Stimulated activated CD8-positive, alpha-beta memory T cell treated with anti-CD3 and anti-CD28 coated beads, Interleukin-7, amount 100 ng/mL, for 24 hours (primary cell): ENCODE results near the gene DGKI.

Experiments
- DNase-seq: peaks from one replicate; pipeline ENCODE4 v3.0.0-alpha.2; 2020; ENCODE audit warnings: low read depth

The DGKI gene

DNA sequence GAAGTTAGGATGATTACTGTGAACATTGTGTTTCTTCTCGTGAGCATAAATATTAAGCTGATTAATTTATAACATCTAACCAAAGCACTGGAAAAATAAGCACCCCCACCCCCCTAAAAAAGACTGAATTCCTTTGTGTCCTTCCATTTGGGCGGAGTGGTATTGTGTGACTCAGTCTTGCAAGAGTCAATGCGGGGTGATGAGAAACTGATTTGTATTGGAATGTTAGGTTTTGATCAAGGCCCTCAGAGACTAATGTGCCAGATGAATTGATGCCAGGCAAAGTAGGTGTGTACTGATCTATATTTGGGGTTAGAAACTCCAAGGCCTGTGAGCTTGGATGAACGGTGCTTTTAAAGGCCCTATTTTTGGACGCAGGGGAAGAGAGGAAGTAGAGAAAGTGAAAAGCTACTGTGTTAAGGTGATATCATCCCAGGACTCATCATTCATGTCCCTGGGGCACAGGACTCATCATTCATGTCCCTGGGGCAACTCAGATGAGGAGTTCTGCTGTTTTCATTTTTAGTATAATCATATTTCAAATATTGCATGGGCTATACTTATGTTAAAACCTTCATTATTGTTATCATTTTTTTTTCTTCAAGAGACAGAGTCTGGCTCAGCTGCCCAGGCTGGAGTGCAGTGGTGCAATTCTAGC, 442.0 kb downstream of the DGKI start:
- DNase-seq: no peak

DNA sequence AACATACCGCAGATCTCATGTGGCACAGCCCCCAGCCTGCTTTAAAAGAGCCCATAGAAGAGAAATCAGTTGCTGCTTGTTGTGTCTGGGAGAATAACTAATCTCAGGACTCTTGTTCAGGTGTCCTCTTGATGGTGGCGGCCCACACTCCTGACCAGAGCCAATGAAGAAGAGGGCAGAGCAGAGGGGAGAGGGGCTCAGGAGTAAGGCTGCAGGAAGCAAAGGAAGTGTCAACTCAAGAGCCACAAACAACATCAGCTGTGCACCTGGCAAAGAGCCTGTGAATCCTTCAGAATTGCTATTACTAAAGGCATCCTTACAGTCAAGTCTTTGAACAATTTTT, 443.4 kb downstream of the DGKI start:
- DNase-seq: no peak

DNA sequence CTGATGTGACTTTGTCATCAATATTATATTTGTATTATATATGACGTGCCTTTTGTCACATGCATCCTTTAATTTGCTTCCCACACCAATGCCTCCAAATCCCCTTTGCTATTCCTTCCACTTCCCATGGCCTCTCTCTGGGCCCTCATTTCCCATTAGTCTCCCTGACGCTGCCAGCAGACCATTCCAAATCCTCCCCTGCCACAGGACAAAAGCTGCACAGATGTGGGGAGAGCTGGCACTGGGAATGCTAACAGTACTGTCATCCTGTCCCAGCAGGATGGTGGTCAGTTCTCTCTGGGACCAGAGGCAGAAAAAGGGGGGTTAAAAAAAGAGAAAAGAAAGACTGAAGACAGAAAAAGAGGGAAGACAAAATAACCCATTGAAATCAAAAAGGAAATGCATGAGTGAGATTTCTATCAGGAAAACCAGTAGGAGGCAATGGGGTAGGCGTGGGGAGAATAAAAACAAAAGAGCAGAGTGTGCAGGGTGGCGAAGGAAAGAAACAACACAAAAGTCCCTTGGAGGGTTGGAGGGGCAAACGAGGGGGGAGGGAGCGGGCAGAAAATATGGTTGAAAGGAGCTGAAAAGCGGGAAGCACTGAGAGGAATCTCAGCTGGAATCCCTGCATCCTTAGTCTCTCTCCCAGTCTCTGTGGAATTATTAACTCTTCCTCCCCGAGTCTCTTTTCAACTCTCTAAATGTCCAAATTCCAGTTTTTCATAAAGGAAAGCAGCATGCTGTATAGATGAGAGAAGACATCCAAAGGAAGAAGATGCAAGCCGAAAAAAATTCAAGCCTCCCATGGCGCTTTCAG, 444.0 kb downstream of the DGKI start:
- no peak for DNase-seq

DNA sequence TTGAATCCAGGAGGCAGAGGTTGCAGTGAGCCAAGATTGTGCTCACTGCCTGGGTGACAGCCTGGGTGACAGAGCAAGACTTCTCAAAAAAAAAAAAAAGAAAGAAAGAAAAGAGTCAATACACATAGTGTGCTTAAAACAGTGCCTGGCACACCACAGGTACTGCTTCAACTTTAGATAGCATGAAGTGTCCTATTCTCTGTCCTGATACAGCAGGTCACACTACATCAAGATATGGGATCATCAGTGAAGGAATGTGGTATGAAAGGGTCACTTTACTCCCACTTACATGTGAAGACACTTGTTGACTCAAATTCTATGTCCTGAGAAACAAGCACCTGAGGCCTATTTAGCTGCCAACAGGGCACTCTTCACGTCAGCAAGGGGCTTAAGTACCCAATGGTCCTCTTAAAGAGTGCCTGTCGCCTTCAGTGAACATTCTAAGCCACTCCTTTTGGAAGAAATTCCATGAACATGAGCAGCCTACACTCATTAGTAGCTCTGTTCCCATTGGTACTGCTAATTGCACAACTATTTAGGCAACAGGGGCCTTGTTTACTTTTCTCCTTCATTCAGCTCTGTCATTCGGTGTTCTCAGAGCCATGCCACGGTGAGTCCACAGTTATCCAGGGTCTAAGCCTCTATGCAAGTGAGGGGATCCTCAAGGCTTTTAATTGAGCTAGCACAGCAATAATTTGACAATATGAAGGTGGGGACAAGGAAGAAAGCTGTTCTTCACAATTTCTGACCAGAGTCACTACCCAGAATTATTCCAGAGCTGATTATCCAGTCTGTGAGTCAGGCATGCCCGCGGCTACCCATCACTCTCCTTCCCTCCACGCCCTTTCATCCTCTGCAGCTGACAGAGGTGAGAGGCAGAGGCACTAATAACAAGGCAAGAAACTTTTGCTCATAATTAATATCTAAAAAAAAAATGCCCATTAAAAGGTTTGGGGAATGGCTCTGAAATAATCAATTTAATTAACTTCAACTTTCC, 446.6 kb downstream of the DGKI start:
- no peak for DNase-seq

DNA sequence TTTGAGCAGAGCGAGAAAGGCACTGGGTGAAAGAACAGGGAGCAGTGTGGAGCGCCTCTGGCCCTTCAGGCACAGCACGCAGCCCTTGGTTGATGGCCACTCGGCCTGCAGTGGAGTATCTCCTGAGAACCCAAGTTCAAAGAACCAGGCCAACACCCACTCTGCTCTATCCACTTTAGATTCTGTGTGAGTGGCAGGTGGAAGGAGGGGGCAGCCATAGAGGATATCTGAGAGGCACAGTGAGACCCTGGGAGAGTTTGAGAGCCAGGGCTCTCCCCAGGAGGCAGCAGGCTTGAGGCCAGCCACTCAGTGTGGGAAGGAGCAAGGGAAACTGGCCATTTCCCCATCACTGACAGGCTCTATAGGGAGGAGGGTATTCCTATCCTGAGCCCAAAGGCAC, 450.7 kb downstream of the DGKI start:
- DNase-seq: no peak

DNA sequence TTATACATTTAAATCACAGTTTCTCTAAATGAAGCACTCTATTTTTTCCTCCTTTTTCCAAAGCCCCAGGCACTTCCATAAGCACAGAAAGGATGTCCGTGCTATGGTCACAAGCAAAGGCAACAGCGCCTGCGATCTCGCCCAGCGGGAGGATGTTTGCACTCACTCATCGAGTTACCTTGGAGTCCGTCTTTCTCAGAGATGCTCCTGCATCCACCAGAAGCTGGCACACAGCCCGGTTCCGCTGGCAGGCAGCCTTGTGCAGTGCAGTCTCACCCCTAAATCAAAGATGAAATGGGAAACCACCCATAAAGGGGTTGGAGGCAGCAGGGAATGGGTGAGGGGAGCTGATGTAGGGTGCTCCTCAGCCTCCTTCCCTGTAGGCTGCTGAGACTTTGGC, 451.4 kb downstream of the DGKI start:
- no peak for DNase-seq

DNA sequence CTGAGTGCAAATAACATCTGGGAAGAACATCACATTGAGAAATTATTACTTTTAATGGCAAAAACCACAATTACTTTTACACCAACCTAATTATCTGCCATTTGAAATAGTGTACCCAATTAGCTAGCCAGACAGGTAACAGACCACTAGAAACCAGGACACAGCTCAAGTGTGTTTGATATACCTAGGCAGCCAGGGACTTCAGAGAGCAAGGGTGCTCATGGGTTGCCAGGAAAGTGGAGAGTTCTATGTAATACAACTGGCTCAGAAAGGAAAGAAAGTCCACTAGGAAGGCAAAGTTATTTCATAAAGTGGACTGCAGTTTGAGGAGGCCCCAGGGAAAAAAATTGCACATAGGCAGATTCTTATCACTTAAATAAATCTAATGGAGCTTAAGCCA, 453.2 kb downstream of the DGKI start:
- DNase-seq: no peak

DNA sequence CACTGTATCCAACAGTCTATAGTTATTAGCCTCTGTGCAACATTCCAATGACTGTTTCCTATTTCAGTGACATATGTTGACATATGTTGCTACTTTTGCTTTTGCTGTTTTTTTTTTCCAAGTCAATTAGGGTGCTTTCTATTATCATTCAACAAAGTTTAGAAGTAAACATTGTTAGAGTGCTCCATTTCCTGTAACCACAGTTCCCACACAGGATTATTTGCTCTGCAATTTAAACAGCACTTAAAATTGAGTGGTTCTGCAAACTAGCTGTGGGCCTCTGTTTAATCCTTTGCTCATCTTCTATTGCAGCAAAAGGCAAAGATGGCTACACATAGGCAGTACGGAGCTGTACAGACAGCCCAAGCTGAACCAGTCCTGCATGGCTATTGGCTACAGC, 456.7 kb downstream of the DGKI start:
- no peak for DNase-seq

DNA sequence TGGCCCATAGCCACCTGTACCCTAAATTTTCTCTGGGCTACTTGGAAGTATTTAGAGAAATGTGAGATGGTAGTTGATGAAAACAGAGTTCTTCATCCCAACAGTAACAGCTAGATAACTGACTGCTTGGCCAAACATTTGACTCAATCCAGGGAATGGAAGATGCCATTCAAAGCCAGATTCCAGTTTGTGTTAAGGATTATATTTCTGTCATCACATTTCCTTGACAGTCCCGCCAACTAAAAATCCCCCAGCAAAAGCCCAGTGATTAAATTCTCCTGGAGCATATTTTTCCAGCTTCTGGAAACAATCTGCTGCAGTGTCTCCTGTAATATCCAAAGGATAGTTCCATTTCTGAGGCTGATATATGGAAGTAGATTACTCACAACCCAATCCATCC, 457.9 kb downstream of the DGKI start:
- DNase-seq: no peak

DNA sequence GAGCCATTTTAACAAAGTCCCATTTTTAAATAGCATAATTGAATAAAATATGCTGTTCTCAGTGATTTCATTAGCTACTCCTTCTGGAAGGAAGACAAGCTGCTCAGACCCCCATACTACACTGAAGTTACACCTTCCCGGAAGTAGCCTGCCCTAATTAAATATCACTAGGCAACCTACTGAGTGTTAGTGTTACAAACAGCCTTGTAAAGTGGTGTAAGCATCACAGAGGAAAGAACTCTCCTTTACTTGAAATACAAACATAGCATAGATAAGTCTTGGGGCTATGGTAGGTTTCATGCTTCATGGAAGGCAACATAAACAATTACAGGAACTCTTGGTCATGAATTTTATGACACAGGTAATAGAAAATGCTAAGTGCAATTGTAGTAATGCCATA, 459.8 kb downstream of the DGKI start:
- no peak for DNase-seq

DNA sequence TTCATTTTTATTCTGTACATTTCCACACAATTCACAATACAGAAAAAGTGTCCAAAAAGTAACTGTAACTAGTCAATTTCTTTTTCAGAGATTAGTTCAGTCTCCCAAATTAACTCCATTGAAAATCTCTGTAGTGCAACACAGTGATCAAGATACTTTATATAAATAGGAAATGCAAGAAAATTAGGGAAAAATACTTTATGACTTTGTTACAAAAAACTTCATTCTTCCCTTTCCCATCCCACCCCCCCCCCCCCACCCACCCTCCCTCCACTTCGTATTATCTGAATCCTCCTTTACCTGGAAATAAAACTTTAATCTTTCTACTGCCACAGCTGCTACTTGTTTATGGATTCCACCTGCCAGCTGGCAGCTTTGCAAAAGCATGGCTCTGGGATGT, 465.7 kb downstream of the DGKI start:
- no peak for DNase-seq

DNA sequence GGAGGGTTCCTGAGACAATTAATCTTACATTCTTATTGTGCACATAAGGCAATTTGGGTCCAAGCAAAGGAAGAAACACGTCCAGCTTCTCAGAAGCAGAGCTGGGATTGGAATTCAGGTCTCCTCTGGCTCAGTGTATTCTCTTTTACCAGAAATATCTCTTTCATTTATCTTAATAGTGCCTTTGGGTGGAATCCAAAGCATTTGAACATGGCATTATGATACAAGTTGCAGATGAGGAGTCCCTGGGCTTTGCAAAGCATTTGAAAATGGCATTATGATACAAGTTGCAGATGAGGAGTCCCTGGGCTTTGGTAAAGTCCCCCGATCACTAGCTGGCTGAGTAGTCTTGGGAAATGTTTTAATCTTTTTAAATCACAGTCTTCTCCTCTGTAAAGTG, 473.3 kb downstream of the DGKI start:
- DNase-seq: no peak

DNA sequence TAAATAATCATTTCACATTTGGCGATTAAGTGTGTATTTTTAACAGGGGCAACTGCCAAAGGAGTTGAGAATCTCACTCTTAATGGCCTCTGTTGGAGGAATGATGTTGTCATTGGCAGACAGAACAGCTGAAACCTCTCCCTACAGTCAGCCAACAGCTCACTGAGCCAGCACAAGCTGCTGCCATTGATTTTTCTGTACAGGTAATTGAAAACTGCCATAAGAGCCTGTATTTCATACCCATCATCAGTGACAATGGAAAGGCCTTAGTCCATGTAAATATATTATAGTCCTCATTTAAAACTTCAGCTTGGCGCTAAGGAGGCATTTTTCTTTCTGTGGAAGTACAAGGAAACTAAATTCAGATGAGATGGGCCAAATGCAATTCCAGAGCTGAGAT, 475.2 kb downstream of the DGKI start:
- DNase-seq: no peak

DNA sequence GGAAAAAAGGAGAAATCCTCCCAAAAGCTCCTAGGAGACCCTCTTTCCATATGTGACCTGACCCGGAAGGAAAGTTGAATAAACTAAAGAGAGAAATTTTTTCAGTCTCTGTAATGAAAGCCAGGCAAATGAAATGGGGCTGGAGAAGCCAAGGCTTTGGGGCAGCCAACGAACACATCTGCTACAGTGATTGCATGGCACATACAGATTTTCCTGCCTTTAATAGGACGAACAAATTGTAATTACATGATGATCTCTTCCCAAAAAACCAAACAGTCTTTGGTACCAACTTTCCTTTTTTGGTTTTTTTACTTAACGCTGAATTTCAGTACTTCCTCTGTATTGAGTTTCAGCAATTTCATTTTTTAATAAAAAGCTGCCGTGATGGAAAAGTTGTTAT, 479.8 kb downstream of the DGKI start:
- DNase-seq: no peak

DNA sequence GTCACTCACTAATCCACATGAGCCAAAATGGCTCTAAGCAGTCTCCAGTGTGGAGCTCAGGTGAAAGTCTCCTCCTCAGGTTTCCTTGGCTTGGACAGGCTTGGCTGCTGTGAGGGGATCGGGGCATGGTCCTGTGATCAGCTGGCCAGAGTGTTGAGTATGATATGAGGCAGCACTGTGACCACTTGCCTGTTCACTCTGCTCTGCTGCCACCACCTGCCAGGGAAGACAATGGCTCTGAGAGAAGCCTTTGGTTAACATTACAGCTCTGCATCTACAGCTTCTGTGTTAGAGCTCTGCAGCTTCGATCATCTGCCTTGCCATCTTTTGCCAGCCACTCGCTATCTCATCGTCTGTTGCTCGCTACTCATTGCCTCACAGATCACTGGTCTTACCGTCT, 483.1 kb downstream of the DGKI start:
- no peak for DNase-seq

DNA sequence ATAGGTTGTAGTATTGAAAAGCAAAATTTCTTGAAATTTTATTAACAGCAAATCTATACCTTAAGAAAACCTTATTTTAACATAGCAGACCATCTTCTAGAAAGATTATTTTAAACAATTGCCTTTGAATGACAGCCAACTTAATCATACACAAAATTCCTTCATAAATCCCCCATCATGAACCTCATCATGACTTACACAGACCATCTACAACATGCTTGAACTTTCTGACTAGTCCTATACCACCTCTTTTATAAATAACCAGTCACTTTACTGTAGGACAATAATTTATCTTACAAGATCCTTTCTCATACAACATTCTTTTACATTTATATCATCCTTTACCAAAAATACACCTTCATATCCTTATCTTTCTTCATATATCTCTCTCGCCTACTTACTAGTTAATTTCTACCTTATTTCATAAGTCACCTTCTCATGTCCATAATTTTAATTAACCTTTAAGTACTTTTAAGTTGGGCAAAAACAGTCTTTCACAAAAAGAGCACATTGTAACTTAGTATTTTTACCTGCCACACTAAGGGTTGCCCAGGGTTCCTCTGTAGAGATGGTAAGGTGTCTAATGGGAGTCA, 486.6 kb downstream of the DGKI start:
- DNase-seq: no peak

DNA sequence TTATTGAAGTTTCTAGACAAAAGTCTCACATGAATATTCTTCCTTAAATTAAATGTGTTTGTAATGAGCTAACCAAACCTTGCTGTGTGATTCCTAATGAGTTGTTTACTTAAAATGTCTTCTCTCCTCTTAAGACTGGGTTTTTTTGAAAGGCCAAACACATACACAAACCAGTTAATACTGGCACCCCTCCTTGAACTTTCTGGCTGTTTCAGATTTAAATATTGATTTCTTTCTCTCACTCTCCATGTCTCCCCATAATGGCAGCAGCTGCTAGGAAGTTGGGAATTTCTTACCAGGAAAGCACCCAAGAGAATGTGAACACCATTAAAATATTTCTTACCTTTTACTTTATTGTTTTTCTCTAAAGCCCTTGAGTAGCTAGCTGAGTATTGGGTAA, 491.8 kb downstream of the DGKI start:
- DNase-seq: no peak

DNA sequence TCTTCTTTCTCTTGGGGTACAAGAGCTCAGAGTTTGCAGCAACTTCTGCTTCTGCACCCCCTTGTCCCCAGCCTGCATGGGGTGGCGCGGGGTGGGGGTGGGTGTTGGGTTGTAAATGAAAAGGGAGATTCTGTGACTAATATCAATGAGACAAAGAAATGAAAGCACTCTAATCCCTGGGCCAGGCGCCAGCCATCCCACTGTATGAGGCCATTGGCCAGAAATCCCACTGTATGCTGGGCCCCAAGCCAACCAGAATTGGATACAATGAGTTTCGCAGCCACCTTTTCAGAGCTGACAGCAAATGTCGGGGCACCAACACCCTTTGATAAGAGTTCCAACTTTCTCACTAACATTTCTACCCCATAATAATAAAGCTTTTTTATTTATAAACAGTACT, 492.4 kb downstream of the DGKI start:
- DNase-seq: no peak

DNA sequence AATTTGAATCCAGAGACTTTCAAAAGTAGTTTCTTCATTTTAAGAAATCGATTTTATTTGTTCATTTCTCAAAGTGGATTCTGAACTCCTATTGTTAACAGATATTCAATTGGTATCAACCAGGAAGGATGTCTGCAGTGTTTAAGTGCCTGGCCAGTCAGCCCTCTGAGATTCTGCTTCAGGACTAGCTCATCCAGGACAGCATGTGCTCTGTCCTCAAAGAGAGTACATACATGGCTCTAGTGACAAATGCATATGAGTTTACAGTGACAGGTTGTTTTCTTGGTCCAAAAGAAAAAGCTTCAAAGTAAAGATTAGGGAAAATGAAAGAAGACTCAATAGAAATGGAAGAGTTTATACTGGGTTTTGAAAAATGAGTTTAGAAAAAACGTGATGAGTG, 494.8 kb downstream of the DGKI start:
- no peak for DNase-seq

DNA sequence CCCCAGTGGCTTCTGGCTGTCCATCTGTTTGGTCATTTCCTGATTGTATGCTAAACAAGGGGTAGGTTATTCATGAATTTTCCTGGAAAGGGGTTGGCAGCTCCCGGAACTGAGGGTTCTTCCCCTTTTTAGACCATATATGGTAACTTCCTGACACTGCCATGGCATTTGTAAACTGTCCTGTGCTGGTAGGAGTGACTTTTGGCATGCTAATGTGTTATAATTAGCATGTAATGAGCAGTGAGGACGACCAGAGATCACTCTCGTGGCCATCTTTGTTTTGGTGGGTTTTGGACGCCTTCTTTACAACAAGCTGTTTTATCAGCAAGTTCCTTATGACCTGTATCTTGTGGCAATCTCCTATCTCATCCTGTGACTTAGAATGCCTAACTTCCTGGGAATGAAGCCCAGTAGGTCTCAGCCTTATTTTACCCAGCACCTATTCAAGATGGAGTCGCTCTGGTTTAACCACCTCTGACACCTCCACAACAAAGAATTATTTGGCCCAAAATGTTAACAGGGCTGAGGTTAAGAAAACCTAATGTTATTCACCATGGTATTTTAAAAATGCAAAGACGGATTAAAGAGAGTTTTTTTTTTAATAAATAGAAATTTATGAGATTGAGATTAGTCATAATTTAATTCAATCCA, 500.9 kb downstream of the DGKI start:
- DNase-seq: no peak

DNA sequence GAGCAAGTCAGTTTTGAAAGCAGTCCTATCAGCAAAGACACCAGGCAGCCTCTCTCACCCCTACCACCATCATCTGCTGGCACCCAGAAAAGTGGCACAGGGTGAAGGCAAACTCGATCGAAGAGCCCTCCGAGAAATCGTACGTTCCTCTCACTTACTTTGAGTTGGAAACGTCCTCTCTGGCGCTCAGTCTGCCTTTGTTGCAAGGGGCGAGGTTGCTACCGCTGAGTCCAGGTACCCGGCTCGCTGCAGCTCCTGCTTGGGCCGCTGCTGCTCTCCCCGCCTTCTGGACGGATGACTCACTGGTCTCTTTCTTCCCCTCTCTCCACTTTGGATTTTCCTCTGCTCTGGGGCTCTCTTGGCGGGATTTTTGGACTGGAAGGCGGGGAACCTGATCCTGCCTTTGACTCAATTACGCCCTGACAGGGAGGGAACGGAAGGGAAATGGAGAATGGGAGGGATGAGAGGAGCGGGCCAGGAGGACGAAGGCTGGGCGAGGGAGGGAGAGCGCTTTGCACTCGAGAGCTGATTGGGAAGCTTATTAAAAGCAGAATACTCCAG, 503.4 kb downstream of the DGKI start, which contains the start of gene PTN:
Gene PTN (minus strand): TSS at position 453 of the 561 bp plus-strand sequence. CDS start 88,760 bp downstream, outside the sequence.
- DNase-seq: no peak
